NCI-H345 (cell line): Measurements from ENCODE around the gene LY6G6C.

Source experiments
- DNase-seq: peaks from one replicate; lab custom pipeline; 2025; lab: John Stamatoyannopoulos, UW

Gene LY6G6C

GRCh38 chr6:31706599-31706998, 14.9 kb downstream of the LY6G6C start, which contains the start of gene LY6G6F:
Gene LY6G6F, plus strand, starts transcription at chr6:31706866. Its CDS starts 41 bp downstream, at chr6:31706907.
- DNase-seq: no peak

- DNase-seq: no peak
Measured at GRCh38 chr6:31705931-31706330, 15.6 kb downstream of the LY6G6C start.

GRCh38 chr6:31702819-31703716, 18.5 kb downstream of the LY6G6C start, which contains the start of gene ABHD16A:
Gene ABHD16A, minus strand, starts transcription at chr6:31703324. Its CDS starts 43 bp downstream, at chr6:31703281.
- peak; percentile 98 for DNase-seq

- DNase-seq: peak; percentile 33
Measured at GRCh38 chr6:31702405-31702818, 19.1 kb downstream of the LY6G6C start.

DNA sequence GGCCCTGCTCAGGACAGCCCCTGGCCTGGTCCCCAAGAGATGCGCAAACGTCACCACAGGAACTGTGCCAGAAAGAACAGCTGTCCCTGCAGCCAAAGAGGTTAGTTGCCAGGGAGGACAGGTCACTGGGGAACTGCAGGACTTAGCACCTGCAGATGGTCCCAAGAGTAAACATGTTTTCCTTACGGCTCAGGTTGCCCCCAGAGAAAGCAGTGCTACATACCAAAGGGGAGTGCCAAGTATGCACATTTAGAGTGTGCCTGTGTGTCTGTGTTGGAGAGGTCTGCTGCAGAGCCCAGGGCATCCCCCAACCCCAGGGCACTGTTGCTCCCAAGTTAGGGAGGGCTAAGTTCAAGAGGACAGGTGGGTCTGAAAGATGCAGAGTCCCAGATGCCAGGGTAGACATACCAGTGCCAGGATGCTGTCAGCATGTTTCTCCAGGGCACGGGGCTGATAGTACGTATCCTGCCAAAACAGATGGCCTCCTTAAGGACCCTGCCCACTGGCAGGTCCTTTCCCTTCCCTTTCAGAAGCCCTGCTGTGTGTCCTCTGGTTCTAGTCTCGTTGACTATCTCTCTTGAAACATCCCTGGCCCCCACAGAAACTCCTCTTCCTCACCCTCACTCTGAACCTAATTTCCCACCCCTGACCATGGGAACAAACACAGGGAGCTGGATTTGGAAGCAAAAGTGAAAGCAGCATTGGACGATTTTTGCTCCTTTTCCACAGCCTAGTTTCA, 19.7 kb downstream of the LY6G6C start:
- DNase-seq: no peak

DNA sequence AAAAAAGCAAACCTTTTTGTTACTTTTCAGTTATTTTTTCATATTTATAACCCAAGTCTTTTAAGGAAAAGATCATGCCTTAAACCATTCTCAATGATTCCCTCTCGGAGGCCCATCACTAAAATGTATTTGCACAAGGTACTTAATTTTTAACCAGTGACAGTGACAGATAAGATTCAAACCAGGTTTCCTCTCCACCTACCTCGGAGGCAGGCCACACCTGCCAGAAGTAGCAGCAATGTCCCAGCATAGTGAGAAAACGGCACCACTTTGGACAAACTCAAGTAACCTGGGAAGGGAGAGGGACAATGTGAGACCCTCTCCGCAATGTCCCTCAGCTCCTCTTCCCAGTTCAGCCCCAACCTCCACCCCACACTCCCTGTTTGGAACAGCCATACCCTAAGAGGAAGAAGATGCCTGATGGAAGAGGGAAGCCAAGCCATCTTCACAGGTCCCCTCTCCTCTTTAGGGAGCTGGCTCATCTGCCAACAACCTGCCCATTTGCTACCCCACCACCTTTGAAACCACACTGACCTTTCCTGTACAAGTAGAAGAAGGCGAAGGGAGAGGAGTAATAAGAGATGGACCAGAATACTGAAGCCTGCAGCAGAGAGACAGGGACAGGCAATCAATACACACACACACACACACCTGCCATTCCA, 20.7 kb downstream of the LY6G6C start:
- DNase-seq: no peak

- no peak for DNase-seq
Measured at GRCh38 chr6:31697555-31697954, 24.0 kb downstream of the LY6G6C start.

DNA sequence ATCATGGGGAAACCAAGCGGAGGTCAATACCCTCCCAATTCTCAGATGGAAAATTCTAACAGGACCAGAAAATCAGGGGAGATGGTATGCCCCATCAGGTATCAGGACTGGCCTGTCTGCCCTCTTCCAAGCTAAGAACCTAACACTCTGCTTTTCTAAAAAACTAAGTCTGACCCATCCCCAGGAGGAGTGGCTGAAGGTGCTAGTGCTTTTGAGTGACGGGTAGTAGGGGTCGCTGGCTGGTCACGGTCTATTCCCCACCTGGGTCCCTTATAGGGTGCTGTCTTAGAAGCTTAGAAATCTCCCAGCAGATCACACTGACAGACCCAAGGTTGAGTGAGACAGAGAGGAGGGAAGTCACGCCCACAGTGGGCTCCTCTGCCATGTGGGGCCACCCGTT, 28.0 kb downstream of the LY6G6C start:
- no peak for DNase-seq

GRCh38 chr6:31692886-31693285, 28.7 kb downstream of the LY6G6C start:
- no peak for DNase-seq

- DNase-seq: no peak
Measured at GRCh38 chr6:31692353-31692752, 29.2 kb downstream of the LY6G6C start.

- no peak for DNase-seq
Measured at GRCh38 chr6:31691564-31692108, 29.9 kb downstream of the LY6G6C start.

DNA sequence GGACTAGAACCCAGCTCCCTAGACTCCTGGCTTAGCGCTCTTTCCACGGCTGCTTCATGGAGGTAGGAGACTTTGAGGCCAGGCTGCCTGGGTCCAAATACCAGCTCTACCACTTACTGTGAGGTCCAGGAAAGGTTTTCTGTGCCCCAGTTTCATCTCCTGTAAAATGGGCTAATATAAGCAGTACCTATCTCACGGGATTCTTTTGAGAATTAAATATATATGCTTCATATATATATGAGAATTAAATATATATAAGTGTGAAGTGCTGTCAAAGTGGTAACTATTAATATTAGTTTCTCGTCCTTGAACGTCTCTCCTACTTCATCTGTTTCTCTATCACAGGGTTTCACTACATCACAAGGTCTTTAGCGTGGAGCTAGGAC, 30.5 kb downstream of the LY6G6C start:
- DNase-seq: no peak

GRCh38 chr6:31690231-31691077, 31.1 kb downstream of the LY6G6C start:
- DNase-seq: no peak

DNA sequence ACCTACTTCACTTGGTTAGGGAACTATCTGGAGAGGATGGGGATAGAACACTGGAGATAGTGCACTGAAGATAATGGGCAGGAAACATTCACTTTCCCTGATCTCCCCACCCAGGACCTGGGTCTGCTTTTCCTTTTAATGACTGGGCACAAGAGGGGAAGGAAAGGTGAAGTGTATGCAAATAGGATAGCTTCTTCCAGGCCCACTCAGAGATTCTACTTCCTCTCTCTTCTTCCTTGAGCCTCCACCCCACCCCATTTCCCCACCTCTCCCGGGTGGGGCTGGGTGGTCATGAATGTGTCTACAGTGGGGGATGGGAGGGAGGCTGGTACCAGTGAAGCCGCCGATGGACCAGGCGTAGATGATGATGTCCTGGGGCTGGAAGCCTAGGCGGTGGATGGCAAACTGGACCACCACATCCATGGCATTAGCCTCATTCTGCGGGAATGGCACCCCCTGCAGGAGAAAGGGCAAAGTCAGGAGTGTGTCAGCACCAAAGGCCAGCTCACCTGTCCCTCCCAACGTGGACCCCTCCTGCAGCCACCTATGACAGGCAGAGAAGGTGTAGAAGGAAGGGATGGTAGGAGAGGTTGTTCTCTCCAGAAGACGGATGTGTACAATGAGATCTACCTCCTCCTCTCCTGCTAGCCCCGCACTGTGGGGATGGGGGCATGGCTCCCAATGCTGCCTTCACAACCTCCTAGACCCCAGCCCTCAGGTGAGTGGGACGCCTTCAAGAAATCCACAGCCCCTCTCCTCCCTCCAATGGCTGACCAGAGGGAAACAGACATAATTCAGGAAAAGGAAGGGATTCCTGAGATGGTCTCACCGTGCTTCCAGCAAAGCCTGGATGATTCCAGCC, 32.1 kb downstream of the LY6G6C start:
- DNase-seq: no peak

- no peak for DNase-seq
Measured at GRCh38 chr6:31687860-31688693, 33.5 kb downstream of the LY6G6C start.

DNA sequence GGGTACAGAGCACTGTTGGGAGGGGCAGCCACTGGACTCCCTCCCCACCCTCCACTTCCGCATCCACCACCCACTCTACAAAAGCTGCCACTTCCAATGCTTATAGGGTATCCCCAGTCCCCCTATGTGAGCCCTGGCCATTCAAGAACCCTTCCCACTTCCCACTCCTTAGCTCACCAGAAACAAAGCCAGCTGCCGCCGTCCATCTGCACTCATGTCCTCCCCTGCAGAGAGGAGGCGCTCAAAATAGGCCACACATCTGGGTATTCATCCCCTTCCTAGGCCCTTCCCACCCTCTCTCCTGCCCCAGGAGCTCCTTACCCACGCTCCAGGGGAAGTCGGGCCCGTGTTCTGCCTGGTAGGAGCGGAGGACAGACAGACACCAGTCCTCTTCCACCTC, 34.2 kb downstream of the LY6G6C start:
- no peak for DNase-seq

DNA sequence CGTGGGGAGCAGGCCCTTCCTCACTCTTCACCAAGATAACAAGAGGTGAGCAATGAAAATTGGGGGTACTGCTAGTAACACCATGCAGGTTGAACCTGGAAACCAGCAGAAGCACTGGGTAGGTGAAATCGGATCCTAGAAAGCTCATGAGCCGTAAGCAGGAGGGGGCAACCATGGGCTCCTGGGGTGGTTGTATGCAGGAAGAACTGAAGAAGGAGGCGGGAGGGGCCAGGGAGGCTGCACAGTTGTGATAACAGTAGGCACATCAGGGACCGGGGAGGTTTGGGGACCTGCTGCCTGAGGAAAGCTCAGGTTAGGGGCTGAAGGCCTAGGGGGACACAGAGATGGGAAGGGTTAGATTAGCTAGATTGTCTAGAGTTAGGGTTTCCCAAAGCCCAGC, 35.1 kb downstream of the LY6G6C start:
- no peak for DNase-seq

DNA sequence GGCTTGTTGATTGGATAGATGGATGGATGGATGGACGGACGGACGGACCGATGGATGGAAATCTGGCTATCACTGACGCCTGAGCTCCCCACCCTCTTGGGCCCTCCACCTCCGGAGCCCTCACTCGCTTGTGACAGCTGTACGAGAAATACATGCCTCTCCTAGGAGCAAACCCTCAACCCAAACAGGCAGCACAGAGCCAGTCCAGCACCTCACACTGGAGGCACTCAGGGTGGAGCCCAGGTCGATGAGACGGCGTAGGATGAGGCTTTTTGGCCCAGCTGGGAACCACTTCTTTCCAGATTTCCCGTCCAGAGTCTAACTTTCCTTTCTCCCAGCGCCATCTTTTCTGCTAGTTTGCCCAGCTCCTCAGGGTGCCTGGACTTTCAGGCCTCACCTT, 38.0 kb downstream of the LY6G6C start:
- no peak for DNase-seq

GRCh38 chr6:31681135-31681671, 40.3 kb downstream of the LY6G6C start:
- peak; percentile 61 for DNase-seq
